PFSK-1 (cell line): ENCODE results near the gene ELP5. TPM values are rescaled to one million over a fixed set of nuclear protein-coding genes. Genes with fewer than 3 reads are reported as not detected.

Experiments used
- FOXP2 ChIP-seq: optimal IDR thresholded peaks from 2 replicates; pipeline ENCODE3; 2011; ENCODE audit warnings: borderline replicate concordance, control low read depth, inconsistent platforms; ENCODE audit not compliant: insufficient read depth; ENCODE audit errors: extremely low read length, extremely low read depth
- POLR2AphosphoS5 ChIP-seq: IDR thresholded peaks from 2 replicates; pipeline ENCODE4 v1.6.1; 2012; ENCODE audit warnings: low read depth, mild to moderate bottlenecking, control low read depth, low read length, moderate library complexity
- REST ChIP-seq, 2 experiments: IDR thresholded peaks; 2 replicates each; pipeline versions ENCODE4 v1.6.1 to v1.8.0; 2011 to 2012; ENCODE audit warnings: low read depth in 2 of 2, low read length in 2 of 2, control low read depth in 1 of 2, inconsistent platforms in 1 of 2, mild to moderate bottlenecking in 1 of 2, moderate library complexity in 1 of 2; ENCODE audit not compliant: insufficient read depth in 1 of 2
- SIN3A ChIP-seq: IDR thresholded peaks from 2 replicates; pipeline ENCODE4 v1.6.1; 2012; ENCODE audit warnings: mild to moderate bottlenecking, low read length, moderate library complexity, borderline replicate concordance; ENCODE audit not compliant: insufficient read depth
- TAF1 ChIP-seq: IDR thresholded peaks from 2 replicates; pipeline ENCODE4 v1.6.1; 2012; ENCODE audit warnings: low read length, control low read depth, borderline replicate concordance; ENCODE audit not compliant: insufficient read depth
- polyA plus RNA-seq: library from polyadenylated mRNA; unstranded; fragments of >200 nt; gene quantifications from one replicate; pipeline ENCODE4 v1.2.1, GENCODE V29; 2012; ENCODE audit warnings: low read depth, missing spikeins; ENCODE audit not compliant: insufficient read length

ELP5 gene
- 64.4 TPM for polyA plus RNA-seq

GRCh38 chr17:7252176-7253043 is at the start of gene ELP5:
TSS of gene ELP5 (plus strand) at chr17:7252215. CDS start at chr17:7252551, 336 bp downstream.
- TF ChIP-seq REST (IDR thresholded peaks at IDR 0.05; ENCODE audit: insufficient read depth in 1 of 2, low read depth in 2 of 2, low read length in 2 of 2) (peak in 1 of 2 experiments; percentile 68; a peak in 2 of 4 replicates), SIN3A (0 out of 2 replicates have a peak, but pooled peaks have one; percentile 74), TAF1 (peak; percentile 67; the same call in 1 of the 2 replicates), POLR2AphosphoS5 (no peak; the same call in 1 of the 2 replicates), FOXP2 (peak; percentile 81)

- TF ChIP-seq REST (IDR thresholded peaks at IDR 0.05; ENCODE audit: insufficient read depth in 1 of 2, low read depth in 2 of 2, low read length in 2 of 2) (no peak), POLR2AphosphoS5 (no peak), SIN3A (no peak), TAF1 (no peak), FOXP2 (no peak)
Observed at GRCh38 chr17:7203391-7203790, 48.6 kb upstream of the ELP5 start.

- TF ChIP-seq FOXP2, result no peak
- TF ChIP-seq REST (IDR thresholded peaks at IDR 0.05; ENCODE audit: insufficient read depth in 1 of 2, low read depth in 2 of 2, low read length in 2 of 2), result no peak
- TF ChIP-seq SIN3A, result no peak
- TF ChIP-seq POLR2AphosphoS5, result no peak
- no peak for TF ChIP-seq TAF1
Observed at GRCh38 chr17:7204336-7204735, 47.7 kb upstream of the ELP5 start.

GRCh38 chr17:7204828-7205461 is 47.1 kb upstream of the ELP5 start:
- TF ChIP-seq TAF1, result no peak
- no peak for TF ChIP-seq SIN3A
- no peak for TF ChIP-seq POLR2AphosphoS5
- TF ChIP-seq FOXP2, result no peak
- TF ChIP-seq REST (IDR thresholded peaks at IDR 0.05; ENCODE audit: insufficient read depth in 1 of 2, low read depth in 2 of 2, low read length in 2 of 2), result no peak
